ENCODE results near the gene NBEA.
"Not testable (repeated sequence)": the region's sequence is repeated elsewhere in the genome, so short reads cannot be mapped to it uniquely, and the experiment has no call there.

Gene NBEA

GRCh38 chr13:35092751-35093150 is 150.7 kb downstream of the NBEA start:
- no peak for DNase-seq (ENCODE audit: low read depth)

- DNase-seq (ENCODE audit: low read depth), result no peak
These were observed 151.3 kb downstream of the NBEA start for GRCh38 chr13:35093356-35093755.

GRCh38 chr13:35106771-35107170 is 164.7 kb downstream of the NBEA start:
- DNase-seq (ENCODE audit: low read depth), result not testable (repeated sequence)

GRCh38 chr13:35107535-35107934 is 165.5 kb downstream of the NBEA start:
- no peak for DNase-seq (ENCODE audit: low read depth)

DNA sequence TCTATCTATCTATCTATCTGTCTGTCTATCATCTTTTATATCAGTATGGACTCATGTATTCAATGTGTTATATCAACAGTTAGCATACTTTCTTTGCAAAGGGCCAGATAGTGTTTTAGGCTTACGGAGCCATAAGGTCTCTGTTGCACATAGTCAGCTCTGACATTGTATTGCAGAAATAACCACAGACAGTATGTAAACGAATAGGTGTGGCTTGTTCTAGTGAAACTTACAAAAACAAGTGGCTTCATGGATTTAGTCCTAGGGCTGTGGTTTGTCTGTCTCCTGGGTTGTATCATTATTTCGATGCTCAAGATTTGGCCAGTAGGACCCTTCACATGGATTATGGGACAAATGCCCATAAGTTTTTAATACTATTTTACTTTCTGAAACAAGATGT is 171.5 kb downstream of the NBEA start:
- not testable (repeated sequence) for DNase-seq (ENCODE audit: low read depth)

DNA sequence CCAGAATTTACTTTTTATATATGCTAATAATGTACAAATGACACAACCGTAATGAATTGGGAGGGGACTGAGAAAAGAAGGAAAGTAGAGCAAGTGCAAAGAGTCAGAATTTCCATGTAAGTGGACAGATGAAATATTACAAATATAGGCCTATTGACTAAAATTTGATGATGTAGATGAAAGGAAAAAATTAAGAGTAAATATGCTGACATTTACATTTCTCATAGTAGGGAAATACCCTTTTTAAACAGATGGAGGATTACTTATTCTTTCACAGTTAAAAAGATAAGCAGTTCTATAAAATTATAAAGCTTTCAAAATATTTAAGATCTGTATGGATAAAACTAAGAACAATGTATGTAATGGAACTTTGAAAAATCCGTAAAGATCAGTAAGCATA is 185.4 kb downstream of the NBEA start:
- no peak for DNase-seq (ENCODE audit: low read depth)

GRCh38 chr13:35129500-35129899 is 187.4 kb downstream of the NBEA start:
- DNase-seq (ENCODE audit: low read depth), result no peak

DNA sequence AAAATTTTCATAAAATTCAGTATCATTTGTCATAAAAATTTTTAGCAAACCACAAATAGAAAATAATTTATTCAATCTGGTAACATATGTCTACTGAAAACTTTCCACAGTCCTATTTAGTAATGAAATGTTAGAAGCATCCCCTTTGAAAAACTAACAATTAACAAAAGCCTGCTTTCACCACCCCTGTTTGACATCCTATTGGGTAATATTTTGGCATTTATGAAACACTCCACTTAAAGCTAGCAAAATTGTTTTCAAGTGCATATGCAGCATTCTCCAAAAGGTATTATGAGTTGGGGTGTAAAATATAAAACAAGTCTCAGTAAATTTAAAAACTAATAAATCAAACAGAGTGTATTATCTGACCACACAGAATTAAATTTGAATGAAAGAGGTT is 189.4 kb downstream of the NBEA start:
- no peak for DNase-seq (ENCODE audit: low read depth)

DNA sequence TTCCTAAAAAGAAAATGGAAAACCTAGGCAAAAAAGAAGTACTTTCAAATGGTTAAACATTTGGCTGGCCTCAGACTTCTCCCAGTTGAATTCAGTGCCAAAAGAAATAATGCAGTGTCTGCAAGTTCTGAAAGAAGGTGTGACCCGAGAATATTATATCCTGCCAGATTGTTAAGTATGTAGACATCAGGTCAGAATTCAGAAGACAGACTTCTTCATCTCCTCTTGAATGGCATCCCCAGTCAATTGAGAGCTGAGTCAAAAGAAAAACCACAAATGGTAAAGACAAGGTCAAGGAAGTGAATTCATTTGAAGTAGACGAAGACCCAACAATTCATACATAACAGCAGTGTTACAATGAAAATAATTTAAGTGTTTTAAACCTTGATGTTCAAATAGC is 194.5 kb downstream of the NBEA start:
- DNase-seq (ENCODE audit: low read depth), result no peak

DNA sequence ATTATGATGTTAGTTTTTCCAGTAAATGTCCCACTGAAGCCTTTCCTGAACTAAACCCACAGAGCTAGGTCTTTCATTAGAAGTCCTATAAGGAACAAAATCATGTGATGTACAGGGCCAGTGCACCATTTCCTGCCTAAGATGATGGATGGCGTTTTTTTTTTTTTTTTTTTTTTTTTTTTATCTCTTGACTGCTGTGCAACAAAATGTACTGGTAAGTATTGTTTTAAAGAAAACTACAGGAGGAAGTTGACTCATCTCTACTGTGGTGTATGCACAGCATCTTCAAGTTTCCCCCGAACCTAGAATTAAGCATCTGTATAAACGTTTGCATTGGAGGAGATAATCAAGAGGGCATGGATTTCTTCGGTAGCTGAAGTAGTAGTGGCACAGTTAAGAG is 197.5 kb downstream of the NBEA start:
- DNase-seq (ENCODE audit: low read depth), result no peak

GRCh38 chr13:35140321-35140720 is 198.3 kb downstream of the NBEA start:
- no peak for DNase-seq (ENCODE audit: low read depth)

- DNase-seq (ENCODE audit: low read depth), result no peak
These were observed 198.8 kb downstream of the NBEA start for GRCh38 chr13:35140831-35141230.

- no peak for DNase-seq (ENCODE audit: low read depth)
These were observed 201.1 kb downstream of the NBEA start for GRCh38 chr13:35143123-35143522.

DNA sequence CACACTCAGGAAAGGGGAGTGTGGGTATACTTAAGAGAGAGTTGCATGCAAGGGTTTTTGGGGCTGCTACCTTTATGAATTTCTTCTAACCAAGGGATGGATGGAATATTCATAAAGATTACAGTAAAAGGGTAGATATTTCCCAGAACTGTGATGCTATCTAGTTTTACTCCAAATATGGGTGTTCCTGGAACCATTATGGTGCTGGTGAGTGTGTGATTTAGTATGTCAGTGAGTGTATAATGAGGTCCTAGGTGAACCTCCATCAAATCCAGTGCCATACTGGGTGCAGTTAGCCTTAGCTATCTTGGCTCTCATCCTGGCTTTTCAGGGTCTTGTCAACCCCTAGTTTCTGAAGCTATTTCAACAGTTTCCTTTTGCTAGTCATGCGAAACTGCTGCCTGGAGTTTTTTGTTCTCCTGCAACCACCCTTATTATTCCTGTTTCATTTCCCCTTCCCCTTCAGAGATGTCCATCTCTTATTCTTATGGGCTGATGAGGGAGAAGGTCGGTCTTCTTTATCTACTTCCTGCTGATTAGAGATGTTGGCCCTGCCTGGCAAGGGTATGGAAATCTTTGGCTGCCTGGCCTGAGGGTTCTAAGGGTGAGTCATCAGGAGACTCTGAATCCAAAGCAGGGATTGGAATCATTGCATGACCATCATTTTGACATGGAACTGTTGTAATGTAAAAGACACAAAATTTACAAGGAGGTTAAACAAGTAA is 202.3 kb downstream of the NBEA start:
- DNase-seq (ENCODE audit: low read depth), result no peak

GRCh38 chr13:35146686-35147085 is 204.6 kb downstream of the NBEA start:
- DNase-seq (ENCODE audit: low read depth), result no peak

DNA sequence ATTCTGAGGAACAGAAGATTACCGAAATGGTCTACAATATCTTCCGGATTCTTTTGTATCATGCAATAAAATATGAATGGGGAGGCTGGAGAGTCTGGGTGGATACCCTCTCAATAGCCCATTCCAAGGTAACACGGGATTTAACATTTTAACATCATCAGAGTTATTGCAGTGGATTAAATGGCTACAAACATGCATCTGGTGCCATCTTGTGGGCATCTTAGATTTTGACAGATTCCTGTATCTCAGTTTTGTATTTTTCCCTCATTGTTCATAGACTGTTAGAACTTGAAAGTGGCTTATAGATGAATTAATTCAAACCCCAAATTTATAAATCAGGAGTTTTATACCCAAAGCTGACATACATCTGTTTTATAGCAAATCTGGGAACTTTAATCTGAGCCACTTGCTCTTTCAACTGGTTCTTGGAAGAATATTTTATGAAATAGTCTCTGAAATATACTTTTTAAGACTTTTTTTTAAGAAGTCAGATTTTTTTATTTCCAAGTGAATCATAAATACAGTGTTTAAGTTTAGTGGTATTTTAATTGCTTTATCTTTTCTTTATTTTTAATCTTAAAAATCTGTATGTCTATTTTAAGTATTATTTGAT is 215.2 kb downstream of the NBEA start:
- DNase-seq (ENCODE audit: low read depth), result no peak

DNA sequence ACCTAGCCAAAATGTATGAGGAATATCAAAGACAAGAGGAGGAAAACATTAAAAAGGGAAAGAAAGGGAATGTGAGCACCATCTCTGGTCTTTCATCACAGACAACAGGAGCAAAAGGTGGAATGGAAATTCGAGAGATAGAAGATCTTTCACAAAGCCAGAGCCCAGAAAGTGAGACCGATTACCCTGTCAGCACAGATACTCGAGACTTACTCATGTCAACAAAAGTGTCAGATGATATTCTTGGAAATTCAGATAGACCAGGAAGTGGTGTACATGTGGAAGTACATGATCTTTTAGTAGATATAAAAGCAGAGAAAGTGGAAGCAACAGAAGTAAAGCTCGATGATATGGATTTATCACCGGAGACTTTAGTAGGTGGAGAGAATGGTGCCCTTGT is 217.0 kb downstream of the NBEA start:
- no peak for DNase-seq (ENCODE audit: low read depth)

DNA sequence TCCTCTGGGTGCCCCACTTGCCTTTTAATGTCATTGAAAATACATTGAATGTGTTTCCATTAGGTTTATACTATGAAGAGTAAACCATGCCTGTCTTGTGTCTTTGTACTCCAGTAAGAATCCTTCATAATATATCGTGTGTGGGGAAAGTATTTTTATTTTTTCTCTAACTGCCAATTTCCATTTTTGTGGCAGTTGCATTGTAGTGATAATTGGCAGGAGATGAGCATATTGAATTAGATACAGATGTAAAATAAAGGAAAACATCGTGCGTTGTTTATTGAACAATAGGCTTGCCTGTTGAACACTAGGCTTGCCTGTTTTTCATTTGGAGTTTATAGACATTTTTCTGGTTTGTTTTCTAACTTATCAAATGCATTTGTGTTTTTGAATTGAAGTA is 218.8 kb downstream of the NBEA start:
- no peak for DNase-seq (ENCODE audit: low read depth)

DNA sequence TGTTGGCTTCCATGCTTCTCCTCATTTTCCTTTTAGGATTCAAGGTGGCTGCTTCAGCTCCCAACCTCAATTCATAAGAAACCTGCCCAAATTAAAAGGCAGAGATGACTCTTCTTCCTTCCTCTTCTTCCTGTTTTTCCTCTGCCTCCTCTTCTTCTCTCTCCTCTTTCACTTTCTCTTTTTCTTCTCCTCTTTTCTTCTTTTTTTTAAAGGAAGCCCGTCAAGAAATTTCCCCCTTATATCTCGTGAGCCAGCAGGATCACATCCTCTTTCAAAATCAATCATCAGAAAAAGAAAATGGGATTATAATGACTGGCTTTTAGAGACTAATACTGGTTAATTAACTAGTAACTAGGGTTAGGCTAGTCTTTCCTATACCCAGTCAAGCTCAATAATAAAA is 220.3 kb downstream of the NBEA start:
- DNase-seq (ENCODE audit: low read depth), result no peak

- DNase-seq (ENCODE audit: low read depth), result no peak
These were observed 221.6 kb downstream of the NBEA start for GRCh38 chr13:35163674-35164073.

DNA sequence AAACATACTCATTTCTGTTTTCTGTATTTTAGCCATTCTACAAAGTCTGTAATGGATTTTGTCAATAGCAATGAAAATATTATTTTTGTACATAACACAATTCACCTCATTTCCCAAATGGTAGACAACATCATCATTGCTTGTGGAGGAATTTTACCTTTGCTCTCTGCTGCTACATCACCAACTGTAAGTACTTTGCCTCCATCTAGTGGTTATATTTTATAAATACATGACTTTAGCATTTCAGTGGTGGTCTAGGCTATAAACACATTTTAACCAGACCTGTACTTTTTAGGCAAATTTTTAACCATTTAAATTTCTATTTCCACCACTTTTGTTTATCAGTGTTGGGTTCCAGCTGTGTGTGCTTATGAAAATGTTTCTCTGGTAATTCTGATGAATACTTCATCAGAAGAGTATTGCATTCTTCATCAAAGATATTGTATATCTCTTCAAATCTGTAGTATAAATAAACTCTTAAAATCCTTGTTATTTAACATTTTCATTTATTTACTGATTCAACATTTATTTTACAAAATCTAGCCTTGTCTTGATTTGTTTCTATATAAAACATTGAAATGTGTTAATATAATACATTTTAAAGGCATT is 222.4 kb downstream of the NBEA start:
- DNase-seq (ENCODE audit: low read depth), result no peak

DNA sequence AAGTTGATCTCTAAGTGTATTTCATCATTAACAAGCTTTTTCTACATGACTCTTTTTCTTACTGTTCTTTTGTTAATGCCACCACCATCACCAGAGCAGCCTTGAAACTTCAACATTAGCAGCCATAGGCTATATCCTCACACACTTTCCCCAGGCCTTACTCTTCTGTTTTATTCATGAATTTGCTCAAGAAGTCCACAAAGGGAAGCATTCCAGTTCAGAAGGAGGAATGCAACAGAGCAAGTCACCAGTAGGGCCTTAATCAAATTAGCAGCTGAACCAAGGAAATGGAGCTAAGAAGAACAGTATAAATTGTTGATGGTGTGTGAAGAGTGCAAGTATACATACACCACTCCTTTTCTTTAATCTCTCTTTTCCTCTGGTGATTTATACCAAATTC is 223.1 kb downstream of the NBEA start:
- DNase-seq (ENCODE audit: low read depth), result no peak

- DNase-seq (ENCODE audit: low read depth), result no peak
These were observed 237.4 kb downstream of the NBEA start for GRCh38 chr13:35179494-35179893.

Measured in stimulated activated CD8-positive, alpha-beta memory T cell treated with anti-CD3 and anti-CD28 coated beads, Interleukin-4, amount 100 ng/mL, for 24 hours (primary cell).